ENCODE data around the gene ACAA2. TPM values are rescaled to one million over a fixed set of nuclear protein-coding genes. Genes with fewer than 3 reads are reported as not detected.

The ACAA2 gene
- total and polyA plus RNA-seq, 4 donors, result 35.2 to 52.8 (median 44.9) TPM

DNA sequence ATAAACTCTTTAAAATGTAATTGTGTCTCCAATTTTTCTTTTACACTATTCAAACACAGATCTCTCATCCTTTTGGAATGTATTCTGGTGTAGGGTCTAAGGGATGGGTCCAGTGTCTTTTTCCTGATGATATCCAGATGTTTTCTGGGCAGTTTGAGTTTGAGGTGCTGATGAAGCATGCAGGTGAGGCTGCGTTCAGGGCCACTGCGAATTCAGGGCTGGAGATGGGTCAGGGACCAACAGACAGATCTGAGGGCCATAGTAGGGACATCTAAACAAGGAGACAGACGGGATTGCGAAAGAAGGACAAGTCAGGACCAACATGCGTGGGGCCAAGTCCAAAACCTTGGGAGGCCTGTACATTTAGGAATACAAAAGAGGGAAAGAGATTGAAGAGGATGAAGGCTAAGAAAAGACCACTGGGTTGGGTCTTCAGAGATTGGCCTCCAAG lies 70.2 kb downstream of the ACAA2 start:
- DNase-seq (no peak), ATAC-seq (ENCODE audit: insufficient read depth, low FRiP score) (no peak)
- H3K27ac ChIP-seq (ENCODE audit: low read depth in 1 of 2, low read length in 1 of 2), result no peak overlapping the region
- H3K27me3 ChIP-seq (ENCODE audit: control insufficient read depth in 3 of 3, insufficient read depth in 3 of 3, low read length in 2 of 3), result no peaks in the 10 kb centered on the region
- TF ChIP-seq, protein P1, sequence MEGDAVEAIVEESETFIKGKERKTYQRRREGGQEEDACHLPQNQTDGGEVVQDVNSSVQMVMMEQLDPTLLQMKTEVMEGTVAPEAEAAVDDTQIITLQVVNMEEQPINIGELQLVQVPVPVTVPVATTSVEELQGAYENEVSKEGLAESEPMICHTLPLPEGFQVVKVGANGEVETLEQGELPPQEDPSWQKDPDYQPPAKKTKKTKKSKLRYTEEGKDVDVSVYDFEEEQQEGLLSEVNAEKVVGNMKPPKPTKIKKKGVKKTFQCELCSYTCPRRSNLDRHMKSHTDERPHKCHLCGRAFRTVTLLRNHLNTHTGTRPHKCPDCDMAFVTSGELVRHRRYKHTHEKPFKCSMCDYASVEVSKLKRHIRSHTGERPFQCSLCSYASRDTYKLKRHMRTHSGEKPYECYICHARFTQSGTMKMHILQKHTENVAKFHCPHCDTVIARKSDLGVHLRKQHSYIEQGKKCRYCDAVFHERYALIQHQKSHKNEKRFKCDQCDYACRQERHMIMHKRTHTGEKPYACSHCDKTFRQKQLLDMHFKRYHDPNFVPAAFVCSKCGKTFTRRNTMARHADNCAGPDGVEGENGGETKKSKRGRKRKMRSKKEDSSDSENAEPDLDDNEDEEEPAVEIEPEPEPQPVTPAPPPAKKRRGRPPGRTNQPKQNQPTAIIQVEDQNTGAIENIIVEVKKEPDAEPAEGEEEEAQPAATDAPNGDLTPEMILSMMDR (IDR thresholded peaks at IDR 0.05; ENCODE audit: control extremely low read depth, extremely low read depth), result no peak
- peaks cover 0 to 1% (median 0%) of the 10 kb centered on the region in 5 donors for H3K4me1 ChIP-seq (ENCODE audit: control insufficient read depth in 5 of 5, insufficient read depth in 5 of 5, low read length in 5 of 5)
- no peaks in the 10 kb centered on the region for H3K36me3 ChIP-seq (ENCODE audit: control insufficient read depth in 4 of 4, insufficient read depth in 4 of 4, low read length in 4 of 4)
- no peak overlapping the region for H3K4me3 ChIP-seq
- no peaks in the 10 kb centered on the region for H3K9me3 ChIP-seq (ENCODE audit: control insufficient read depth in 4 of 4, insufficient read depth in 3 of 4, low read length in 3 of 4)
- 81 to 87% methylated on average over 5 of the region's 5 CpGs for WGBS, 2 donors
- H3K9ac ChIP-seq (ENCODE audit: insufficient read depth in 1 of 2, low read length in 2 of 2), result no peak overlapping the region

GRCh38 chr18:49742316-49743116 lies 70.8 kb downstream of the ACAA2 start:
- H3K4me1 ChIP-seq (ENCODE audit: control insufficient read depth in 5 of 5, insufficient read depth in 5 of 5, low read length in 5 of 5), result peaks cover 0 to 1% (median 0%) of the 10 kb centered on the region in 5 donors
- TF ChIP-seq, protein P1 (IDR thresholded peaks at IDR 0.05; ENCODE audit: control extremely low read depth, extremely low read depth), result no peak
- no peak overlapping the region for H3K27ac ChIP-seq (ENCODE audit: low read depth in 1 of 2, low read length in 1 of 2)
- no peak overlapping the region for H3K4me3 ChIP-seq
- no peak for DNase-seq
- H3K27me3 ChIP-seq (ENCODE audit: control insufficient read depth in 3 of 3, insufficient read depth in 3 of 3, low read length in 2 of 3), result no peaks in the 10 kb centered on the region
- no peak overlapping the region for H3K9ac ChIP-seq (ENCODE audit: insufficient read depth in 1 of 2, low read length in 2 of 2)
- no peak for ATAC-seq (ENCODE audit: insufficient read depth, low FRiP score)
- no peaks in the 10 kb centered on the region for H3K36me3 ChIP-seq (ENCODE audit: control insufficient read depth in 4 of 4, insufficient read depth in 4 of 4, low read length in 4 of 4)
- no peaks in the 10 kb centered on the region for H3K9me3 ChIP-seq (ENCODE audit: control insufficient read depth in 4 of 4, insufficient read depth in 3 of 4, low read length in 3 of 4)
- whole genome bisulfite sequencing, 2 donors, result 78% methylated on average over 4 of the region's 4 CpGs

DNA sequence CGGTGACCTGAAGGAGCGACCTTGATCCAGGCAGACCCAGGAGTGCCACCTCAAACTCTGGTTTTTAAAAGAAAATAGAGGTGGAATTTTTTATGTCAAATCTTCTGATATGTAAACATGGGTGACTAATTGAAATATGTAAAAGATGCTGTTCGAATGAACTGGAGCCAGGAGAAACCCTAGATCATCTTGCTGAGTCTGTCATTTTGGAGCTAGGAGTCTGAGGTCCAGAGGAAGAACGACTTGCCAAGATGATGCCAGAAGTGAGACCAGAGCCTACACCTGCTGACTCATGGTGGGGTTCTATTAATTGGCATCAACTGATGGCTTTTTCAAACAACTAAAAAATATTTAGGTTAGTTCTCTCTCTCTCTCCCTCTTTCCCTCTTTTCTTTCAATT lies 74.1 kb downstream of the ACAA2 start:
- H3K9ac ChIP-seq (ENCODE audit: insufficient read depth in 1 of 2, low read length in 2 of 2), result no peak overlapping the region
- no peak for DNase-seq
- no peak overlapping the region for H3K4me3 ChIP-seq
- no peak overlapping the region for H3K27ac ChIP-seq (ENCODE audit: low read depth in 1 of 2, low read length in 1 of 2)
- no peak for ATAC-seq (ENCODE audit: insufficient read depth, low FRiP score)
- TF ChIP-seq, protein P1 (IDR thresholded peaks at IDR 0.05; ENCODE audit: control extremely low read depth, extremely low read depth), result no peak
- H3K9me3 ChIP-seq (ENCODE audit: control insufficient read depth in 4 of 4, insufficient read depth in 3 of 4, low read length in 3 of 4), result no peaks in the 10 kb centered on the region
- H3K4me1 ChIP-seq (ENCODE audit: control insufficient read depth in 5 of 5, insufficient read depth in 5 of 5, low read length in 5 of 5), result no peaks in the 10 kb centered on the region
- H3K36me3 ChIP-seq (ENCODE audit: control insufficient read depth in 4 of 4, insufficient read depth in 4 of 4, low read length in 4 of 4), result no peaks in the 10 kb centered on the region
- H3K27me3 ChIP-seq (ENCODE audit: control insufficient read depth in 3 of 3, insufficient read depth in 3 of 3, low read length in 2 of 3), result no peaks in the 10 kb centered on the region
- WGBS, 2 donors, result 78% methylated on average over 4 of the region's 4 CpGs
